HL-60 (cell line): Measurements from ENCODE around the gene IFNA7.
A peak's percentile ranks its signal among the peaks of the same experiment; 100 is the strongest.
"Not testable (repeated sequence)": the region's sequence is repeated elsewhere in the genome, so short reads cannot be mapped to it uniquely, and the experiment has no call there.

Source experiments
- DNase-seq, 2 experiments: peaks; one replicate each; pipeline ENCODE4 v3.0.0-alpha.2; 2010 to 2020; ENCODE audit warnings: low read depth in 1 of 2, low spot score in 1 of 2
- H3K27ac ChIP-seq: fragments of 250-450 bp; sonication (Bioruptor Pico); replicated peaks from 2 replicates; pipeline ENCODE4 v1.5.1; 2020; ENCODE audit warnings: mild to moderate bottlenecking, moderate library complexity
- H3K27me3 ChIP-seq: fragments of 250-450 bp; sonication (Bioruptor Pico); 2 replicates; pipeline ENCODE4 v1.5.1; 2021; ENCODE audit warnings: mild to moderate bottlenecking, moderate library complexity; ENCODE audit not compliant: insufficient read depth, poor library complexity, severe bottlenecking
- H3K4me3 ChIP-seq: replicated peaks from 2 replicates; pipeline ENCODE4 v1.5.1; 2011; ENCODE audit warnings: mild to moderate bottlenecking, control low read depth, low read length; ENCODE audit not compliant: insufficient read depth
- CTCF ChIP-seq: IDR thresholded peaks from one replicate; pipeline ENCODE4 v1.5.1; 2011; ENCODE audit warnings: low read length, control low read depth, inconsistent platforms; ENCODE audit not compliant: insufficient read depth
- GABPA ChIP-seq: IDR thresholded peaks from 2 replicates; pipeline ENCODE4 v1.6.1; 2012; ENCODE audit warnings: low read depth
- POLR2AphosphoS5 ChIP-seq: IDR thresholded peaks from 2 replicates; pipeline ENCODE4 v1.6.1; 2012; ENCODE audit warnings: low read depth
- REST ChIP-seq: IDR thresholded peaks from 2 replicates; pipeline ENCODE4 v1.6.1; 2012; ENCODE audit warnings: low read depth; ENCODE audit not compliant: insufficient replicate concordance
- SPI1 ChIP-seq: IDR thresholded peaks from 2 replicates; pipeline ENCODE4 v1.6.1; 2012; ENCODE audit warnings: low read depth, mild to moderate bottlenecking, borderline replicate concordance

Gene IFNA7

GRCh38 chr9:21228122-21228521 lies 26.1 kb upstream of the IFNA7 start, which contains the start of gene IFNA17:
IFNA17 (minus strand) TSS chr9:21228222; CDS start chr9:21228173, 49 bp downstream.
- TF ChIP-seq GABPA (no peak), SPI1 (no peak), REST (no peak), POLR2AphosphoS5 (no peak), CTCF (no peak)
- Histone ChIP-seq H3K27ac (no peak within 1 kb of the TSS), H3K4me3 (no peak within 1 kb of the TSS), H3K27me3 (no peaks in the 10 kb centered on the region)
- DNase-seq = no peak

- not testable (repeated sequence) for H3K4me3 ChIP-seq, H3K27ac ChIP-seq, DNase-seq, H3K27me3 ChIP-seq
Measured at GRCh38 chr9:21217211-21217610, 15.2 kb upstream of the IFNA7 start, which contains the start of gene IFNA16. IFNA16 (minus strand) TSS chr9:21217311; CDS start chr9:21217305, 6 bp downstream.

GRCh38 chr9:21213411-21214326 lies 11.7 kb upstream of the IFNA7 start:
- not testable (repeated sequence) for H3K27me3 ChIP-seq, H3K27ac ChIP-seq, DNase-seq, H3K4me3 ChIP-seq
- peak; percentile 19 for TF ChIP-seq CTCF

GRCh38 chr9:21212160-21212559 lies 10.2 kb upstream of the IFNA7 start:
- H3K27ac ChIP-seq, DNase-seq, H3K4me3 ChIP-seq: not testable (repeated sequence)

GRCh38 chr9:21210782-21211181 lies 8.8 kb upstream of the IFNA7 start:
- H3K27ac ChIP-seq, H3K4me3 ChIP-seq, DNase-seq, H3K27me3 ChIP-seq: not testable (repeated sequence)

More at GRCh38 chr9:21212160-21212559, 10.2 kb upstream of the IFNA7 start:
- not testable (repeated sequence) for H3K27me3 ChIP-seq

- no peak for DNase-seq
- Histone ChIP-seq H3K27ac (no peak overlapping the region), H3K4me3 (no peak overlapping the region), H3K27me3 (no peaks in the 10 kb centered on the region)
- no peak for TF ChIP-seq POLR2AphosphoS5
- TF ChIP-seq REST = no peak
- no peak for TF ChIP-seq GABPA
Measured at GRCh38 chr9:21210311-21210710, 8.3 kb upstream of the IFNA7 start.

- H3K4me3 ChIP-seq, DNase-seq, H3K27me3 ChIP-seq, H3K27ac ChIP-seq: not testable (repeated sequence)
Measured at GRCh38 chr9:21207043-21207442, 5.0 kb upstream of the IFNA7 start, which contains the start of gene IFNA10. IFNA10 (minus strand) TSS chr9:21207143; CDS start chr9:21207097, 46 bp downstream.
